Measurements from ENCODE around the gene RFPL1.

RFPL1 gene

GRCh38 chr22:29443452-29443851 lies 5.1 kb downstream of the RFPL1 start:
- no peak for DNase-seq

DNA sequence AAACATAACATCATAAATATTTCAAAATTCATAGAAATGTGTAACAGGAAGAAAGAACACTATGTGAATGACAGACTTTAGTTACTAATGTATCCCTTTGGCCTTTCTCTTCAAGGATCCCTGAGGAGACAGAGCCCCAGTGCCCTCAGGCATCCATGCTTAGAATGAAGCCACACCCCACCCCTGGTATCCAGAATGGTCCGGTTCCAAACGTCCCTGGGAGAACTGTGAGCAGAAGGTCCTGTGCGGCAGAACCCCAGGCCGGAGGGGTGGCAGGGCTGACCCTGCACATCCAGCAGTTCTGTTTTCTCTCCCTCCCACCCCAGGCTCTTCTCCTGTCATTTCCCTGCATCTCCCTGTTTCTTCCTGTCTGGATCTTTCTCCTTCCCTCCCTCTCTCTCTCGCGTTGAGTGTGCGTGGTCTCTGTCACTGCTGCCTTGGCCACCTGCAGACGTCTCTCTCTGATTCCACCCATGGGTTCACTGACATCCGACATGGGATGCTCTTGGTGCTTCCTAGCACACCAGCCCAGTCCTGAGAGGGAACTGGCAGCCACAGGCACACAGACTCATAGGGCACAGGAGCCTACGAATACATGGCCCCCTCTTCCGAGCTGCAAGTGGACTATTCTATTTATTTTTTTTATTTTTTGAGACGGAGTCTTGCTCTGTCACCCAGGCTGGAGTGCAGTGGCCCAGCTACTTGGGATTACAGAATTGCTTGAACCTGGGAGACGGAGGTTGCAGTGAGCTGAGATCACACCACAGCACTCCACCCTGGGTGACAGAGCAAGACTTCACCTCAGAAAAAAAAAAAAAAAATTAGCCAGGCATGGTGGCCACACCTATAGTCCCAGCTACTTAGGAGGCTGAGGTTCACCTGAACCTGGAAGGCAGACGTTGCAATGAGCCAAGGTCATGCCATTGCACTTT lies 5.7 kb downstream of the RFPL1 start:
- no peak for DNase-seq

DNA sequence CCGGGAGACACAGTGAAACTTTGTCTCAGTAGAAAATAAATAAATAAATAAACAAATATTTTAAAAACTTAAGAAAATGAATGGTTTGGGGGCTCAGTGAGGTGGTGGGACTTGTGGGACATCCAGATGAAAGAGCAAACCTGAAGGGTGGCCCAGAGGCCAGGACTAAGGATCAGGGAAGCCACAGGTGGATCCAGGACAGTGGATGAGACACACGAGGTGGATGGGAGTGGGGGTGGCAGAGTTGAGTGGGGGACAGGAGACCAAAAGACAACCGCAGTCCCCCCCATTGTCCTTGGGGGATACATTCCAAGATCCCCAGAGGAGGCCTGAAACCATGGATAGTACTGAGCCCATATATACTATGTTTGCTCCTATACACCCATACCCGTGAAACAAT lies 7.1 kb downstream of the RFPL1 start:
- no peak for DNase-seq

DNA sequence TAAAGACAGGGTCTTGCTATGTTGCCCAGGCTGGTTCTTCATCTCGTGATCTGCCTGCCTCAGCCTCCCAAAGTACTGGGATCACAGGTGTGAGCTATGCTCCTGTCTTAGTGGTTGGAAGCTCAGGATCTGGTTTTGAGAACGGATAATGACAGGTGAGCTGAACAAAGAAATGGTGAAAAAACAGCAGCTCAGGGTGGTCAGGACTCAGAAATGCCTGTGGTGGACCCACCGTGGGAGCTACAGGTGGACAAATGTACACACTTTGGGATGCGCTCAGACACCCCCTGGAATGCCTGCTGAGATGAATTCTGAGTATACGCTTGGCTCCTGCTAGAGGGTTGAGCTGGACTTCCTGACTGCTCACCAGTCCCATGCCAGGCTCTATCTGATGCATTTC lies 9.5 kb downstream of the RFPL1 start:
- no peak for DNase-seq

GRCh38 chr22:29449296-29449875 lies 11.0 kb downstream of the RFPL1 start:
- no peak for DNase-seq

- no peak for DNase-seq
Observed at GRCh38 chr22:29450222-29450621, 11.8 kb downstream of the RFPL1 start.

DNA sequence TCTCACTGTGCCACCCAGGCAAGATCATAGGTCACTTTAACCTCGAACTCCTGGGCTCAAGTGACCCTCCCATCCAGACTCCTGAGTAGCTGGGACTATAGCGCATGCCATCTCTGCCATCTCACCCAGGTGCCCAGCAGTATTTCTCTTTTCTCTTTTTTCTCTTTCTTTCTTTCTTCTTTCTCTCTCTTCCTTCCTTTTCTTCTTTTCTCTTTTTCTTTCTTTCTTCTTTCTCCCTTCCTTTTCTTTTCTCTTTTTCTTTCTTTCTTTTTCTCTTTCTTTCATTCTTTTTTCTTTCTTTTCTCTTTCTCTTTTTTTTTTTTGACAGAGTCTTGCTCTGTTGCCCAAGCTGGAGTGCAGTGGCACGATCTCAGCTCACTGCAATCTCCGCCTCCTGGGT lies 13.5 kb downstream of the RFPL1 start:
- no peak for DNase-seq

DNA sequence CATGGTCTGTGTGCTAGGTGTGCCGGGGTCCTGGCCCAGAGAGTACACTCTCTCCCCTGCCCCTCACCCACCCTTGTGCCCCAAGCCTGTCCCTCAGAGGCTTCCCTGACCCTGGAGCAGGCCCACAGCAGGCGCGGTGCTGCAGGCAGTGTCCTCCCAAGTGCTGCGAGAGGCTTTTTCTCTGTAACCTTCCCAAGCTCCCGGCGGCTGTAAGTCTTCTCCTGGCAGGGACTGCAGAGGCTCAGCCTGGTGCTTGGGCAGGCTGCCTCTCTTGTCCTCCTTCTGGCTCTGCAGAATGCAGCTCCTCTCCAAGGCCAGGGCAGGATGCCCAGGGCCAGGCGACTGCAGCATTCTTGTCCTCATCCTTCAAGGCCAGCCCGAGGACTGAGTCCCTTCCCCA lies 15.9 kb downstream of the RFPL1 start:
- no peak for DNase-seq

DNA sequence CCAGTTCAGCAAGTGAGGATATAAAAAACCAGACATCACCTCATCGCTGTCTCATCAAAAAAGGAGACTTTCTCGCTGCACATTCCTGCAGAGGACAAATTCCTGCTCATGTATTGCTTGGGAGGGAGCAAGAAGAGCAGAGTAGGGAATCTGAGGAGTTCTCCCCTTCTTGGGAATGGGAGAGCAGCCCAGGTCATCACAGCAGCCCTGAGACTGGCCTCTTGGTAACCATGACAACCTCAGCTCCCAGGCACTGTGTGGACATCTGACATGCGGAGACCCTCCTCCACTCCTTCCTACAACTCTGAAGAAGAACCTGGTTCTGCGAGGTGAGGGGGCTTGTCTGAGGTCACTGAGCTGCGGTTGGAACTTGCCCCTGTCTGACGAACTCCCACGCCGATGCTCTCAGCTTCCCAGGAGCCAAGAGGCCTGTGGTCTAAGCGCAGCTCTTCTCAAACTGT lies 17.9 kb downstream of the RFPL1 start:
- DNase-seq = no peak

GRCh38 chr22:29457730-29458129 lies 19.3 kb downstream of the RFPL1 start:
- no peak for DNase-seq

GRCh38 chr22:29458551-29458950 lies 20.2 kb downstream of the RFPL1 start:
- no peak for DNase-seq

GRCh38 chr22:29459773-29460172 lies 21.4 kb downstream of the RFPL1 start:
- DNase-seq = no peak

- no peak for DNase-seq
Observed at GRCh38 chr22:29461263-29461662, 22.9 kb downstream of the RFPL1 start.

DNA sequence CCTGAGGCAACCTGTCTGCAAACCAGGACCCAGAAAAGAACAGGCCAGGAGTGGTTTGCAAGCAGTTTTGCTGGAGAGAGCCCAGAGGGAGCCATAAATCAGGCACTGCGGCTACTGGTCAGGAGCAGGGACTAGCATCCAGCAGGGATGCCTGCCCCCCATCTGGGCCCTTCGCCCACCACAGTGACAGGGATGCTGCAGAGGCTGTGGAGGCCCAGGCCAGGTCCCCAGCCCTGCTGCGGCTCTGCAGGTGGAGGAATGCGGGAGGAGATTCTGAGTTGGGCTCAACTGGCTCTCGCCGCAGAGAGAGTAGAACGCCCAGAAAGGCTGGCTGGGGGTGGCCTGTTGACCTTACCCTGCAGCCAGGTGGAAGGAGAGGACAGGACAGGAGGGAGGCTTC lies 25.2 kb downstream of the RFPL1 start:
- no peak for DNase-seq

GRCh38 chr22:29464581-29464980 lies 26.2 kb downstream of the RFPL1 start:
- no peak for DNase-seq

GRCh38 chr22:29469755-29470154 lies 31.4 kb downstream of the RFPL1 start:
- no peak for DNase-seq

DNA sequence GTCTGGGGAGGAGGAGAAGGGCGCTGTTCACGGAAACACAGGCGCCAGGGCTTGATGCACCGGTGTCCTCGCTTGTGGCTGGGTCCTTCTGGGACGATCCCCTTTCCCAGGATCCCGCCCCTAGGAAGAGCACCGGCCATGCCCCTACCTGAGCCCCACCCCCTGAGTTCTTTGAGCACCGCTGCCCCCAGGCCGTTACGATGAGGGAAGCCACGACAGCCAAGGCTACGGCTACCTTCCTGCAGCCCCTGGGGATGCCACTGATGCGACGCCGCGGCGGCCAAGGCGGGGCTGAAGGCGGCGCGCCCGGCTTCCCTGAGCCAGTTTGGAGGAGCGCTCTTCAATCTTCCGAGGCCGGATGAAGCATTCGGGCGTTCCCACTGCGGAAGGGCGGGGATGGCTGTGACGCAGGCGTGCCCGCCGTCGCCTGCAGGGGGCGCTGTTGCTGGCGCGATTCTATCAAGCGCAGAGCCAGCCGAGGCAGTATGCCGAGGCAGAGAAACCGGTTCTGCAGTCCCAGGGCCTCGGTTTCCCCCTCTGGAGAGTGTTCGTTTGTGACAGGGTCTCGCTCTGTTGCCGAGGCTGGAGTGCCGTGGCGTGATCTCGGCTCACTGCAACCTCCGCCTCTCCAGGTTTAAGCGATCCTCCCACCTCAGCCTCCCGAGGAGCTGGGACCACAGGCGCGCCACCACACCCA lies 31.9 kb downstream of the RFPL1 start:
- peak; percentile 56 to 63 for DNase-seq

DNA sequence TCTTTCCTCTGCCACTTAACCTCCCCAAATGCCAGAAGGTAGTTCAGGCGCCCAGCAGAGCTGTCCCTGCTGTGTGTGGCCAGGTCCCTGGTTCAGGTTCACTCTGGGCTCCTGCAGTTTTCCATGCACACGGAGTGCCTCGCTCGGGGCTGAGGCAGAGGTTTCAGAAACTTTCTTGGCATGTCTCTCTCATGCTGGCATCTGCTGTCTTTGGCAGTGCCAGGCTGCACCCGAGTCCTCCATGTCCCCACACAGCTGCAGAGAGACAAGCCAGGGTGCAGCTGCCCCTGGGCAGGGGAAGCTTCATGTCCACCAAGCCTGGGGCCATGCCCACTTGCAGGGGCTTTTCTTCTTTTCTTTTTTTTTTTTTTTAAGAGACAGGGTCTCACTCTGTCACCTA lies 34.6 kb downstream of the RFPL1 start:
- DNase-seq = no peak

- no peak for DNase-seq
Observed at GRCh38 chr22:29475550-29475949, 37.2 kb downstream of the RFPL1 start.

- DNase-seq = no peak
Observed at GRCh38 chr22:29476116-29476515, 37.7 kb downstream of the RFPL1 start.

- no peak for DNase-seq
Observed at GRCh38 chr22:29477723-29478318, 39.4 kb downstream of the RFPL1 start.

- DNase-seq = no peak
Observed at GRCh38 chr22:29478326-29479276, 40.2 kb downstream of the RFPL1 start.

All from activated CD4-positive, alpha-beta T cell treated with anti-CD3 and anti-CD28 coated beads for 4 hours (primary cell).